KMS-11 (cell line): ENCODE results near the gene SCAMP3.
A peak's percentile ranks its signal among the peaks of the same experiment; 100 is the strongest.

Experiments used
- H2AFZ ChIP-seq: fragments of 200-600 bp; sonication (generic); 2 replicates; pipeline ENCODE4 v1.6.1; 2016; ENCODE audit warnings: antibody characterized with exemption, mixed run types, low read depth
- H3K27ac ChIP-seq: fragments of 200-600 bp; sonication (generic); 2 replicates; pipeline ENCODE4 v1.6.1; 2016; ENCODE audit warnings: mild to moderate bottlenecking, mixed run types
- H3K27me3 ChIP-seq: fragments of 200-600 bp; sonication (generic); 2 replicates; pipeline ENCODE4 v1.6.1; 2017; ENCODE audit warnings: mild to moderate bottlenecking, low read depth, mixed run types, moderate library complexity; ENCODE audit not compliant: insufficient read depth
- H3K36me3 ChIP-seq: fragments of 200-600 bp; sonication (generic); 2 replicates; pipeline ENCODE4 v1.6.1; 2017; ENCODE audit warnings: mild to moderate bottlenecking, mixed run types; ENCODE audit not compliant: insufficient read depth
- H3K4me1 ChIP-seq: fragments of 200-600 bp; sonication (generic); 2 replicates; pipeline ENCODE4 v1.6.1; 2016; ENCODE audit warnings: mild to moderate bottlenecking, low read depth, mixed run types; ENCODE audit not compliant: poor library complexity, severe bottlenecking
- H3K4me2 ChIP-seq: fragments of 200-600 bp; sonication (generic); 2 replicates; pipeline ENCODE4 v1.7.0; 2016; ENCODE audit warnings: mild to moderate bottlenecking, mixed run types
- H3K4me3 ChIP-seq: fragments of 200-600 bp; sonication (generic); IDR thresholded peaks from 2 replicates; pipeline ENCODE4 v1.6.1; 2017; ENCODE audit warnings: low read depth, low read length, mixed read lengths; ENCODE audit not compliant: insufficient read depth
- H3K79me2 ChIP-seq: fragments of 200-600 bp; sonication (generic); 2 replicates; pipeline ENCODE4 v1.6.1; 2016; ENCODE audit warnings: low read depth, mixed run types; ENCODE audit not compliant: insufficient read depth
- H3K9ac ChIP-seq: fragments of 200-600 bp; sonication (generic); 2 replicates; pipeline ENCODE4 v1.6.1; 2016; ENCODE audit warnings: mild to moderate bottlenecking, mixed run types
- H4K20me1 ChIP-seq: fragments of 200-600 bp; sonication (generic); 2 replicates; pipeline ENCODE4 v1.6.1; 2016; ENCODE audit warnings: mild to moderate bottlenecking, mixed run types; ENCODE audit not compliant: insufficient read depth
- TF ChIP-seq, protein P1 (sequence below): fragments of 200-600 bp; sonication (generic); conservative IDR thresholded peaks from 2 replicates; pipeline ENCODE4 v1.6.1; 2017; ENCODE audit warnings: low read depth, mild to moderate bottlenecking, antibody characterized with exemption, low read length, moderate library complexity, mixed read lengths

The SCAMP3 gene

DNA sequence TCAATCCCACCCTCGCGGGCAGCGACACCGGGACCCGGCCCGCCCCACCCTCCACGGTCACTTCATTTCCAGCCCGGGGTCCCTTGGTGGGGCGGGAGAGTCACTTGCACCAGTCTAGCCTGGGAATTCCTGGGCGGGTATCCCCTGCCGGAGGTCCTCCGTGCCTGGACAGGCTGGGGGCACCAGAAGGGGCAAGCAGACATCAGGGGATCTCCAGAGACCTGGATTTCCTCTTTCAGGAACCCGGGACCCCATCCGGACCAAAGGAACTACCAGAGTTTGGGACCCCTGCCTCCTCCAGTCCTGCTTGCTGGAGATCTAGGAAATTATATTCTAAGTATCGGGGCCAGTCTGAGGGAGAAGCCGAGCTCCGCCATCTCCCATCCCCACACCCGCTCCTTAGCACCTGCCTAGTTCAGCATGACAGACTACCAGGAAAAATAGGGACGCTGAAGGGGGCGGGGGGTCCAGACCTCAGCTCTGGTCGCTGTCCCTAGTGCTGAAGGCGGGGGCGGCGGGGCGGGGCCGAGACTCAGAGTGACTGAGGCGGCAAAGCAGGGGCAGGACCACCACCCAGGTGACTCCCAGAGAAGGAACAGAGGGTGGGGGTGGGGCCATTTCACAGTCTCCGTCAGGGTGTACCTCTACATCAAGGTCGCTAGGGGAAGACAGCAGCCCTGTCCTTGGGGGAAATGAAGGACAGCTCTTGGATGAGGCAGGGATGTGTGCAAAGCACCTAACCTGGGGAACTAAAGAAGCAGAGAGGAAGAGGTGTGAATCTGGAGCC is 15.9 kb upstream of the SCAMP3 start:
- Histone ChIP-seq H3K79me2 (no peaks in the 10 kb centered on the region), H4K20me1 (no peaks in the 10 kb centered on the region), H3K9ac (no peak overlapping the region), H3K4me1 (peaks cover 27% of the 10 kb centered on the region), H3K27ac (no peak overlapping the region), H3K4me2 (peak overlapping the region; percentile 99), H3K4me3 (peak overlapping the region; percentile 99), H3K36me3 (no peaks in the 10 kb centered on the region), H2AFZ (peak overlapping the region; percentile 90), H3K27me3 (peaks cover 4% of the 10 kb centered on the region)
- TF ChIP-seq, protein P1, sequence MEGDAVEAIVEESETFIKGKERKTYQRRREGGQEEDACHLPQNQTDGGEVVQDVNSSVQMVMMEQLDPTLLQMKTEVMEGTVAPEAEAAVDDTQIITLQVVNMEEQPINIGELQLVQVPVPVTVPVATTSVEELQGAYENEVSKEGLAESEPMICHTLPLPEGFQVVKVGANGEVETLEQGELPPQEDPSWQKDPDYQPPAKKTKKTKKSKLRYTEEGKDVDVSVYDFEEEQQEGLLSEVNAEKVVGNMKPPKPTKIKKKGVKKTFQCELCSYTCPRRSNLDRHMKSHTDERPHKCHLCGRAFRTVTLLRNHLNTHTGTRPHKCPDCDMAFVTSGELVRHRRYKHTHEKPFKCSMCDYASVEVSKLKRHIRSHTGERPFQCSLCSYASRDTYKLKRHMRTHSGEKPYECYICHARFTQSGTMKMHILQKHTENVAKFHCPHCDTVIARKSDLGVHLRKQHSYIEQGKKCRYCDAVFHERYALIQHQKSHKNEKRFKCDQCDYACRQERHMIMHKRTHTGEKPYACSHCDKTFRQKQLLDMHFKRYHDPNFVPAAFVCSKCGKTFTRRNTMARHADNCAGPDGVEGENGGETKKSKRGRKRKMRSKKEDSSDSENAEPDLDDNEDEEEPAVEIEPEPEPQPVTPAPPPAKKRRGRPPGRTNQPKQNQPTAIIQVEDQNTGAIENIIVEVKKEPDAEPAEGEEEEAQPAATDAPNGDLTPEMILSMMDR, result peak; percentile 69

DNA sequence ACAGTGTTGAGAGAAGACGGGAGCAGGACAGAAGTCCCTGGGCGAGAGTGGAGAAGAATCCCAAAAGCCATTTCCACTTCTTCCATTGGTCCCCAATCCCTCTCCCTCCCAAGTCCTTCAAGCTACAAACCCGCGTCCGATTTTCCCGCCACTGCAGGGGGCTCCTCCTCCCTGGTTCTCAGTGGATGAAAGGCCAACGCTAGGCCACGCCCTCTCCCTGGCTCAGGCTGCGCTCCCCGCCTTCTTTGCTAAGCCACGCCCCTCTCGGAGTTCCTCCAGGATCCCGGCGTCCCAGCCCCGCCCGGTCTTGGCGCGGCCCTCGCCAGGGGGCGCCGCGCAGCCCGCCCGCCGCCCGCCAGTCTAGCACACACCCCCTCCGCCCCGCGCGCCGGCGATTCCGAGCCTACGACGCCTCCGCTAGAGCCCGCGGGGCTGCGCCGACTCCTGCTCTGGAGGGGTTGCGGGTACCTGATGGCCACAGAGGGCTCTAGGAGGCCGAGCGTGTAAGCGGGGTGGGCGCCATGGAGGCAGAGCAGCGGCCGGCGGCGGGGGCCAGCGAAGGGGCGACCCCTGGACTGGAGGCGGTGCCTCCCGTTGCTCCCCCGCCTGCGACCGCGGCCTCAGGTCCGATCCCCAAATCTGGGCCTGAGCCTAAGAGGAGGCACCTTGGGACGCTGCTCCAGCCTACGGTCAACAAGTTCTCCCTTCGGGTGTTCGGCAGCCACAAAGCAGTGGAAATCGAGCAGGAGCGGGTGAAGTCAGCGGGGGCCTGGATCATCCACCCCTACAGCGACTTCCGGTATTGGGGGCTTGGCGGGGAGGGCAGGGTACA is 15.1 kb upstream of the SCAMP3 start, which contains the start of gene HCN3:
Gene HCN3 (plus strand): TSS at position 394 of the 832 bp plus-strand sequence. CDS start 128 bp downstream, at position 522.
- Histone ChIP-seq H3K27ac (no peak within 1 kb of the TSS), H3K27me3 (peaks cover 4% of the 10 kb centered on the region), H4K20me1 (no peaks in the 10 kb centered on the region), H3K4me1 (peaks cover 30% of the 10 kb centered on the region), H3K4me2 (peak within 1 kb of the TSS; percentile 99), H3K9ac (no peak within 1 kb of the TSS), H3K4me3 (peak within 1 kb of the TSS; percentile 99), H3K79me2 (peaks cover 8% of the 10 kb centered on the region), H2AFZ (peak within 1 kb of the TSS; percentile 90), H3K36me3 (no peaks in the 10 kb centered on the region)
- TF ChIP-seq, protein P1, result peak; percentile 88

DNA sequence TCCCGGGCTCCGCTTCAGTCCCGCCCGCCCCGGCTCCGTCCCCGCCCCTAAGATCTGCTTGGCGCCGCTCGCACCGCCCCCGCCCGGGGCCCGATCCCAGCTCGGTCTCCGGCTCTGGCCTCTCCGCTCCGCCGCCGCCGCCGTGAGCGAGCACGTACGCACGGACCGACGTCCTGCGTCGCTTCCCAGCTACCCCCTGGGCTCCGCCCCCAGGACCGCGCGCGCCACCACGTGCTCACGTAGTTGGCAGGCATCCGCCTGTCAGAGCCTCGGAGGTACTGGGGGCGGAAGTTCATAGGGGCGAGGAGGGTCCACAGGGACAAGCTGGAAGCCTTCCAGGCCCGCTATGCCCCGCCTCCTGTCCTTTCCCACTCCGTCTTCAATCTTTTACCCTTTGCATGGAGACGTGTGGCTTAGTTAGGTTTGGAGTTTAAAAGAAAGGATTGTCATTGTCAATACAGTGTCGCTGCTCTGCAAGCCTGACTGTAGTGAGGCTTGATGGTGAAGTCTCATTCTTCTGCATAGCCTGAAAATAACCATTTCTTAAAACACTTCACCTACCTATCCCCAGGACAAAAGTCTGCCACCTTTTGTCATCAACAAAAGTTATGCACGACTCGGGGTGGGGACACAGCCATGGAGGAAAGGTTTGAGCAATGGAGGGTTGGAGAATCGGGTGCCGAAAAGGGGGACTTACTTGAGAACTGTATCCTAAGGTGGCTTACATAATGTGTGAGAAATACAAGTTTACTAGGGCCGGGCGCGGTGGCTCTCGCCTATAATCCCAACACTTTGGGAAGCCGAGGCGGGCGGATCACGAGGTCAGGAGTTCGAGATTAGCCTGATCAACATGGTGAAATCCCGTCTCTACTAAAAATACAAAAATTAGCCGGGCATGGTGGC is 11.4 kb upstream of the SCAMP3 start, which contains the start of gene CLK2:
Gene CLK2 (minus strand): TSS at position 162 of the 903 bp plus-strand sequence. CDS start 2,527 bp downstream, outside the sequence.
- Histone ChIP-seq H3K4me1 (peaks cover 35% of the 10 kb centered on the region), H3K36me3 (peaks cover 21% of the 10 kb centered on the region; the same call in 1 of the 2 replicates), H3K4me2 (peak within 1 kb of the TSS; percentile 74), H3K9ac (peak within 1 kb of the TSS; percentile 60), H3K4me3 (peak within 1 kb of the TSS; percentile 98), H3K27ac (peak within 1 kb of the TSS; percentile 26), H3K27me3 (no peaks in the 10 kb centered on the region), H3K79me2 (peaks cover 32% of the 10 kb centered on the region), H4K20me1 (no peaks in the 10 kb centered on the region), H2AFZ (peak within 1 kb of the TSS; percentile 57)
- TF ChIP-seq, protein P1, result 0 out of 2 replicates have a peak, but pooled peaks have one; percentile 21
